HCT116 (cell line): ENCODE measurements around the gene ADAMTS6. TPM values are rescaled to one million over a fixed set of nuclear protein-coding genes. Genes with fewer than 3 reads are reported as not detected.

Source experiments
- ATAC-seq: fragments of 200-7000 bp; cut with Tn5 transposase; 2 replicates; pipeline ENCODE4 v1.9.1; 2020; ENCODE audit warnings: mild to moderate bottlenecking, moderate library complexity
- BruUV-seq: library from RNA; stranded (reverse); fragments of 400-500 nt; replicated peaks from 2 replicates; lab custom pipeline; 2021; lab: Mats Ljungman, UMichigan
- CTCF ChIA-PET: fragments of 300-600 bp; sonication (Branson Sonifier 250); formaldehyde crosslinking; loops from one replicate; lab custom pipeline; 2021; ENCODE audit warnings: antibody characterized with exemption; lab: Charles Lee
- POLR2A ChIA-PET: fragments of 300-600, 350-600 bp; sonication (Branson Sonifier 250); formaldehyde crosslinking; loops from one replicate; lab custom pipeline; 2021; ENCODE audit warnings: antibody characterized with exemption; lab: Charles Lee
- RAD21 ChIA-PET, 2 experiments: fragments of 300-600 bp; sonication (Branson Sonifier 250); formaldehyde crosslinking; loops; one replicate each; lab custom pipeline; 2023; ENCODE audit warnings: low total read pairs in 2 of 2; ENCODE audit not compliant: uncharacterized antibody in 2 of 2, unreplicated experiment in 2 of 2, low non-redundant PET in 1 of 2; lab: Charles Lee
- DNase-seq: peaks from one replicate; pipeline ENCODE4 v3.0.0-alpha.2; 2010; ENCODE audit warnings: low read depth, low spot score
- H2AFZ ChIP-seq: fragments of 200-600 bp; shearing (Covaris generic), sonication (generic); 2 replicates; pipeline ENCODE4 v1.6.1; 2017; ENCODE audit warnings: low read depth, mixed run types, mixed read lengths, antibody characterized with exemption, low read length; ENCODE audit not compliant: poor library complexity, severe bottlenecking
- H3K27ac ChIP-seq: 2 replicates; pipeline ENCODE4 v1.5.1; 2012; ENCODE audit warnings: low read depth, low read length
- H3K27me3 ChIP-seq: fragments of 200-600 bp; sonication (generic); 2 replicates; pipeline ENCODE4 v1.6.1; 2016; ENCODE audit warnings: mixed run types, low read length, mixed read lengths; ENCODE audit not compliant: insufficient read depth
- H3K36me3 ChIP-seq, 2 experiments: fragments of 200-500 bp in 1 of 2; fragments of 200-600 bp in 1 of 2; sonication (Bioruptor generic) in 1 of 2; sonication (generic) in 1 of 2; 2 replicates each; pipeline versions ENCODE4 v1.5.1 to v1.6.1; 2014 to 2016; ENCODE audit warnings: low read length in 2 of 2, inconsistent platforms in 1 of 2, mixed read lengths in 1 of 2, mixed run types in 1 of 2; ENCODE audit not compliant: insufficient read depth in 2 of 2, control insufficient read depth in 1 of 2
- H3K4me1 ChIP-seq, 2 experiments: fragments of 200-600 bp in 1 of 2; sonication (generic) in 1 of 2; 2 replicates each; pipeline versions ENCODE4 v1.5.1 to v1.6.1; 2012 to 2017; ENCODE audit warnings: low read length in 2 of 2, inconsistent platforms in 1 of 2, mild to moderate bottlenecking in 1 of 2, mixed read lengths in 1 of 2, mixed run types in 1 of 2, moderate library complexity in 1 of 2; ENCODE audit not compliant: insufficient read depth in 2 of 2, control insufficient read depth in 1 of 2
- H3K4me2 ChIP-seq: fragments of 200-600 bp; sonication (generic); 2 replicates; pipeline ENCODE4 v1.6.1; 2017; ENCODE audit warnings: mixed run types, low read length, mixed read lengths
- H3K4me3 ChIP-seq, 2 experiments: fragments of 200-600 bp in 1 of 2; sonication (generic) in 1 of 2; replicated peaks in 1 of 2; 2 replicates each; pipeline ENCODE4 v1.5.1; 2011 to 2016; ENCODE audit warnings: low read length in 2 of 2, control low read depth in 1 of 2, low read depth in 1 of 2, mild to moderate bottlenecking in 1 of 2, mixed read lengths in 1 of 2, mixed run types in 1 of 2
- H3K79me2 ChIP-seq: fragments of 200-600 bp; sonication (generic); 2 replicates; pipeline ENCODE4 v1.6.1; 2017; ENCODE audit warnings: mild to moderate bottlenecking, mixed run types, low read length, moderate library complexity, mixed read lengths; ENCODE audit not compliant: insufficient read depth
- H3K9ac ChIP-seq: fragments of 200-600 bp; sonication (generic); 2 replicates; pipeline ENCODE4 v1.6.1; 2016; ENCODE audit warnings: low read length, mixed read lengths
- H3K9me2 ChIP-seq: fragments of 200-600 bp; sonication (generic), shearing (Covaris generic); 2 replicates; pipeline ENCODE4 v1.6.1; 2017; ENCODE audit warnings: mixed run types, mild to moderate bottlenecking, moderate library complexity; ENCODE audit not compliant: insufficient read depth
- H3K9me3 ChIP-seq, 2 experiments: fragments of 200-500 bp in 1 of 2; fragments of 200-600 bp in 1 of 2; sonication (Bioruptor generic) in 1 of 2; sonication (generic) in 1 of 2; 2 replicates each; pipeline ENCODE4 v1.6.1; 2014 to 2017; ENCODE audit warnings: low read length in 2 of 2, mixed read lengths in 2 of 2, inconsistent platforms in 1 of 2, low read depth in 1 of 2, mild to moderate bottlenecking in 1 of 2, mixed run types in 1 of 2, moderate library complexity in 1 of 2; ENCODE audit not compliant: control insufficient read depth in 1 of 2, insufficient read depth in 1 of 2
- H4K20me1 ChIP-seq: fragments of 200-600 bp; sonication (generic), shearing (Covaris generic); 2 replicates; pipeline ENCODE4 v1.6.1; 2017; ENCODE audit warnings: mixed run types, mild to moderate bottlenecking, moderate library complexity; ENCODE audit not compliant: insufficient read depth
- CBX3 ChIP-seq: IDR thresholded peaks from 2 replicates; pipeline ENCODE4 v1.6.1; 2012; ENCODE audit warnings: low read depth
- CTCF ChIP-seq, 3 experiments: fragments of 200-600 bp in 1 of 3; sonication (generic) in 1 of 3; IDR thresholded peaks in 2 of 3; conservative IDR thresholded peaks in 1 of 3; 2 replicates each; pipeline ENCODE4 v1.5.1; 2012 to 2017; ENCODE audit warnings: low read depth in 2 of 3, low read length in 2 of 3, antibody characterized with exemption in 1 of 3, borderline replicate concordance in 1 of 3, control low read depth in 1 of 3, mild to moderate bottlenecking in 1 of 3, mixed read lengths in 1 of 3, mixed run types in 1 of 3, moderate library complexity in 1 of 3; ENCODE audit not compliant: insufficient read depth in 1 of 3
- EGR1 ChIP-seq: IDR thresholded peaks from 2 replicates; pipeline ENCODE4 v1.6.1; 2012; ENCODE audit warnings: low read depth
- EZH2 ChIP-seq: fragments of 200-600 bp; sonication (generic); IDR thresholded peaks from 2 replicates; pipeline ENCODE4 v1.6.1; 2017; ENCODE audit warnings: antibody characterized with exemption, mixed run types
- FOSL1 ChIP-seq: IDR thresholded peaks from 2 replicates; pipeline ENCODE4 v1.6.1; 2012; ENCODE audit warnings: low read depth
- MAX ChIP-seq: IDR thresholded peaks from 2 replicates; pipeline ENCODE4 v1.6.1; 2012
- POLR2A ChIP-seq: IDR thresholded peaks from 2 replicates; pipeline ENCODE4 v1.7.0; 2011; ENCODE audit warnings: borderline replicate concordance; ENCODE audit not compliant: insufficient read depth, insufficient read length; ENCODE audit errors: extremely low read depth
- POLR2AphosphoS5 ChIP-seq: IDR thresholded peaks from 2 replicates; pipeline ENCODE4 v1.6.1; 2011; ENCODE audit warnings: mild to moderate bottlenecking, low read depth, low read length, moderate library complexity
- RAD21 ChIP-seq: IDR thresholded peaks from 2 replicates; pipeline ENCODE4 v1.6.1; 2012; ENCODE audit warnings: low read depth, mild to moderate bottlenecking
- REST ChIP-seq: IDR thresholded peaks from 2 replicates; pipeline ENCODE4 v1.6.1; 2012; ENCODE audit warnings: low read depth
- SP1 ChIP-seq: IDR thresholded peaks from 2 replicates; pipeline ENCODE4 v1.6.1; 2012; ENCODE audit warnings: low read depth
- SRF ChIP-seq: IDR thresholded peaks from 2 replicates; pipeline ENCODE4 v1.6.1; 2012; ENCODE audit warnings: low read depth
- ZBTB33 ChIP-seq: IDR thresholded peaks from 2 replicates; pipeline ENCODE4 v1.6.1; 2011; ENCODE audit warnings: mild to moderate bottlenecking, low read length, moderate library complexity; ENCODE audit not compliant: insufficient replicate concordance; ENCODE audit errors: extremely low read depth
- ZNF274 ChIP-seq: fragments of 200-500 bp; sonication (Bioruptor generic); IDR thresholded peaks from 2 replicates; pipeline ENCODE4 v1.6.1; 2014; ENCODE audit warnings: mild to moderate bottlenecking, low read depth, low read length, inconsistent platforms
- intact Hi-C: fragments of 100-400 bp; cut with micrococcal nuclease; formaldehyde crosslinking; loops from 2 replicates; pipeline ENCODE4 v1.10.0; 2022
- total RNA-seq: library from RNA; stranded (reverse); gene quantifications from one replicate; pipeline ENCODE4 v1.2.1, GENCODE V29; 2021; ENCODE audit not compliant: unreplicated experiment

ADAMTS6 gene
- total RNA-seq, 1 experiment from 2014 or later = 0.93 TPM

GRCh38 chr5:65271906-65272305, 209.8 kb downstream of the ADAMTS6 start:
- no peaks in the 10 kb centered on the region for H3K4me1 ChIP-seq
- H3K9me3 ChIP-seq = no peaks in the 10 kb centered on the region
- ChIA-PET CTCF (no interaction called here), RAD21 (no interaction called here), POLR2A (no interaction called here)
- H3K9me2 ChIP-seq = no peaks in the 10 kb centered on the region
- ATAC-seq = no peak
- no peak for TF ChIP-seq MAX
- TF ChIP-seq POLR2AphosphoS5 = no peak
- TF ChIP-seq CTCF (IDR thresholded peaks at IDR 0.05 in 2 of 3, conservative IDR thresholded peaks at IDR 0.05 in 1 of 3; ENCODE audit: borderline replicate concordance in 1 of 3, insufficient read depth in 1 of 3, low read depth in 2 of 3, low read length in 2 of 3) = no peak
- no peak for TF ChIP-seq SP1
- no peak for TF ChIP-seq POLR2A
- no peak for TF ChIP-seq FOSL1
- TF ChIP-seq ZNF274 = no peak
- TF ChIP-seq EZH2 = no peak
- TF ChIP-seq RAD21 = no peak
- no peak for TF ChIP-seq SRF
- no peak overlapping the region for H3K9ac ChIP-seq
- no peak overlapping the region for H3K4me2 ChIP-seq
- no peaks in the 10 kb centered on the region for H4K20me1 ChIP-seq
- no peaks in the 10 kb centered on the region for H3K27me3 ChIP-seq
- H3K27ac ChIP-seq = no peak overlapping the region
- no peak overlapping the region for H3K4me3 ChIP-seq
- no peak overlapping the region for H2AFZ ChIP-seq
- H3K36me3 ChIP-seq = no peaks in the 10 kb centered on the region
- H3K79me2 ChIP-seq = no peaks in the 10 kb centered on the region
- no TSS peak for BruUV-seq
- no peak for DNase-seq
- intact Hi-C loops = no loop called here

GRCh38 chr5:65268525-65268924, 213.2 kb downstream of the ADAMTS6 start:
- Histone ChIP-seq H3K4me1 (no peaks in the 10 kb centered on the region), H2AFZ (no peak overlapping the region), H3K36me3 (no peaks in the 10 kb centered on the region), H3K27me3 (no peaks in the 10 kb centered on the region), H3K79me2 (no peaks in the 10 kb centered on the region), H3K4me2 (no peak overlapping the region), H3K9me2 (no peaks in the 10 kb centered on the region), H3K9me3 (no peaks in the 10 kb centered on the region), H3K4me3 (no peak overlapping the region), H3K9ac (no peak overlapping the region), H3K27ac (no peak overlapping the region), H4K20me1 (no peaks in the 10 kb centered on the region)
- ChIA-PET CTCF (no interaction called here), RAD21 (no interaction called here), POLR2A (no interaction called here)
- no peak for DNase-seq
- ATAC-seq = no peak
- intact Hi-C loops = no loop called here
- no TSS peak for BruUV-seq
- TF ChIP-seq EGR1 (no peak), POLR2AphosphoS5 (no peak), ZBTB33 (no peak), MAX (no peak), RAD21 (no peak), CBX3 (no peak), REST (no peak)
